DMS79 treated with DMSO at 0.1 percent for 48 hours (cell line): Measurements from ENCODE around the gene NAV3.

Experiments used
- DNase-seq: peaks from one replicate; lab custom pipeline; 2025; lab: John Stamatoyannopoulos, UW

The NAV3 gene

GRCh38 chr12:77993658-77994057 lies 163.0 kb downstream of the NAV3 start:
- DNase-seq: no peak

DNA sequence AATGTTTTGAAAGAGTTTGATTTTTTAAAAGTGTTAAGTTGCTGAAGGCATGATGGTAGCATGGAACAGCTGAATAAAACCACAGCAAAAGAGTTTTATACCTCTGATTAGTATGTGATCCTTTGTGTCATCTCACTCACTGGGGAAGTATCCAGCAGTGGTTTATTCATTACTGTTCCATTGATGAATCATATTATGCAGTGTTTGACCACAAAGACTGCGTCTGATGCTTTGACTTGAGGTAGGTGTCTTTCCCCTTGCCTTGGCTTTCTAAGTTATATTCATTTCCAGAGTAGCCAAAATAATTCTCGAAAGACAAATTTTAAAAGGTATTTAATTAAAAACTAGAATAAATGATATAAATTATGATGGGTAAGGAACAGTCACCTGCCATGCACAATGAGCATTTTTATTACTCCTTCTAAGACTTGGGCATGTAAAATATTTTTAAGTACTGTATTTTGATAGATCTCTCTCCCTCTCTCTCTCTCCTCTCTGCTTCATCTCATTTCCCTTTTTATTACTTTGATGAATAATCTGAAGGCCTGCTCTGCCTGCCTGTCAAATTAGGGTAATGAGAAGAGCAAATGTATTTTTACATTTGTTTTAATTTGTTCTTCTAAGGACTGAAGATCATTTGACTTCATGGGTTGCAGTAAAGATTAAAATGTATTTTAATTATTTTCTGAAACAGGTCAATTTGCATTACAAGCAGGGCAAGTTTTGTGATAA lies 164.9 kb downstream of the NAV3 start:
- DNase-seq: no peak

- DNase-seq: peak; percentile 18
Observed at GRCh38 chr12:77996670-77997069, 166.0 kb downstream of the NAV3 start.

DNA sequence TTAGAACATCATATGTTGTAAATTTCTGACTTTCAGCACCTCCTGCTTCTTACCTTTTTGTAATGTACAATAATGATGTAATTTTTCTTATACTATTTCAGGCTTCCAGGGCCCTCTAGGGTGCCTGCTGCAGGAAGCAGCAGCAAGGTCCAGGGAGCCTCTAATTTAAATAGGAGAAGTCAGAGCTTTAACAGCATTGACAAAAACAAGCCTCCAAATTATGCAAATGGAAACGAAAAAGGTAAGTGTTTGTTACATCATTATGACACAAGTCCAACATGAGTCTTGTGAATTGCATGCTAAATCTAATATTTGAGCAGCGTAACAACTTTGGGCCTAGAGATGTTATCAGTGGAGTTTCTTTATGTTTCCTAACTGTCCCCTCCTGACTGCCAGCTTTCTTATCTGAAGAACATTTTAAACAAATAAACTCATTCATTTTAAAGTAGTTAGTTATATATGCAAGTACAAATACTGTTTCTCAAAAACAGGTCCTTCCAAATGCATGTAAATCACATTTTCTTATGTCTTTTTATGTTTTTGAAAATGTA lies 167.6 kb downstream of the NAV3 start:
- no peak for DNase-seq

GRCh38 chr12:77999074-77999715 lies 168.5 kb downstream of the NAV3 start:
- no peak for DNase-seq

- DNase-seq: peak; percentile 27
Observed at GRCh38 chr12:78002878-78003277, 172.2 kb downstream of the NAV3 start.

- DNase-seq: no peak
Observed at GRCh38 chr12:78004249-78005093, 173.8 kb downstream of the NAV3 start.

DNA sequence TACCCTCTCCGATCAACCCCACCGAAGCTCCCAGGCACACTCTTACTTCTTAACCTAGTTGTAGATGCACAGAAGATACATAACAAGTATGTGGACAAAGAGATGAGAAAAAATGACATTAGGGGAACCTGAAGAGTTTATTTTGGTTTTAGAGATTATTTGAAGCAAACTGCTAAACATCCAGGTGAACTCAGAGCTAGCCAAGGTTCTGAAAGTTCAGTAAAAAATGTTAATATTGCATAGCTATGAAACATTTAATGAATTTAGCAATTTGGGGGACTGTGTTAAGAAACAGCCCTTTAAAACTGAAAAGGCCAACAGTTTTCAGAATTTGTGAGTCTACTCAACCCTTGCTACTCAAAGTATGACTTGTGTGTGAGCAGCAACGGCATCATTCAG lies 174.4 kb downstream of the NAV3 start:
- DNase-seq: no peak

- no peak for DNase-seq
Observed at GRCh38 chr12:78007173-78007572, 176.5 kb downstream of the NAV3 start.

DNA sequence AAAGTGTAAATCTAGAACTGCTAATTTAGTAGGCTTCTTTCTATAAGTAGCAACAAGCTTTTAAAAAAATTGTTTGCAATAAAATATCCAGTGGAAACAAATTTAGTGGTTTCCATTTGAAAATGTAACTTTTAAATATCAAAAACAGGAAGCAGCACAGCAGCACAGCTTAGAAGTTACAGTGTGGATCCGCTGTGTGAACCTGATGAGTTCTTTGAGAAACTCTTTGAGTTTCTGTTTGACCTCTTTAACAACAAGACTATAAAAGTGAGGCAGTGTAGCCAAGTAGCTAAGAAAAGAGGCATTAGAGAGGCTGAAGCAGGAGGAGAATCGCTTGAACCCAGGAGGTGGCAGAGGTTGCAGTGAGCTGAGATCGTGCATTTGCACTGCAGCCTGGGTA lies 178.3 kb downstream of the NAV3 start:
- no peak for DNase-seq

GRCh38 chr12:78018171-78018910 lies 187.6 kb downstream of the NAV3 start:
- no peak for DNase-seq

DNA sequence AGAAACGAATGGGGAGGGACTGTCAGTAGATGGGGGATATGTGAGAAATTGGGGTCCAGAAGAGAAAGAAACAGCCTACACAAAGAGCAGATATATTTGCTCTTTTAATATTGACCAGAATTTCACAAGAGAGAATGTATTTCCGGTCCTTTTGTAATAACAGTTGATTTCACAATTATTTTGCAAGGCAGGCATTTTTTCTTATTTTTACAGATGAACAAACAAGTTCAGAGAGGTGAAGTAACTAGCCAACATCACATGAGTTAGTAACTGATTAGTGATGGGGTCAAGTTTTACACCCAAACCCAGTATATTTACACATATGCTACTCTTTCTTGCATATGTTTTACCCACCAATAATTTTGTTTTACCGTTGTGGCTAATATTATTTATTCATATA lies 188.2 kb downstream of the NAV3 start:
- no peak for DNase-seq

DNA sequence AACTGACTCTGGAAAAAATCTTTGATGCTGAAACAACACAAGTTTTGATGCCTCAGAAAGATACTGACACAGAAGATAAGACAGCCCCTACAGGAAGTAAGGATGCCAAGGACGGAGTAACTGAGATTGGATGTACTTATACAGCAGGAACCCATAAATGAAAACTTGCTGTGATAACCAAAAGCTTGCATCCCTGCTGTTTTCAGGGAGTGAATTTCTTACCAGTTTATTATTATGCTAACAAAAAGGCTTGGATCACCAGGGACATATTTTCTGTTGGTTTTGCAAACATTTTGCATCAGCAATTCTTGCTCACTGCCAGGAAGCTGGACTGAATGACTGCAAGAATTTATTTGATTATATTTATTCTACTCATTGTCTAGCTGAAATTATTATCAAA lies 197.7 kb downstream of the NAV3 start:
- DNase-seq: no peak

DNA sequence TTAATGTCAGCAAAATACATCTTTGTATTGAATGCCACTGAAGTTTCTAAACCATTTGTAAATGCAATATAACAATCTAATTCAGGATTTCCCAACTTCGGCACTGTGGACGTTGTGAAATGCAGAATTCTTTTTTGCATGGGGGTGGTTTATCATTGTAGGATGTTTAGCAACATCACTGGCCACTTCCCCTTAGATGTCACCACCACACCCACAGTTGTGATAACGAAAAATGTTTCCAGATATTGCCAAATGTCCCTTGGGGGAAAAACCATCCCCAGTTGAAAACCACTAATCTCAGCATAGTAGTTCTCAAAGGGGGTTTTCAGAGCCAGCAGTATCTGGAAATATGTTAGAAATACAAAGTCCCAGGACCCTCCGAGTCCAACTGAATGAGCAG lies 203.3 kb downstream of the NAV3 start:
- DNase-seq: no peak

DNA sequence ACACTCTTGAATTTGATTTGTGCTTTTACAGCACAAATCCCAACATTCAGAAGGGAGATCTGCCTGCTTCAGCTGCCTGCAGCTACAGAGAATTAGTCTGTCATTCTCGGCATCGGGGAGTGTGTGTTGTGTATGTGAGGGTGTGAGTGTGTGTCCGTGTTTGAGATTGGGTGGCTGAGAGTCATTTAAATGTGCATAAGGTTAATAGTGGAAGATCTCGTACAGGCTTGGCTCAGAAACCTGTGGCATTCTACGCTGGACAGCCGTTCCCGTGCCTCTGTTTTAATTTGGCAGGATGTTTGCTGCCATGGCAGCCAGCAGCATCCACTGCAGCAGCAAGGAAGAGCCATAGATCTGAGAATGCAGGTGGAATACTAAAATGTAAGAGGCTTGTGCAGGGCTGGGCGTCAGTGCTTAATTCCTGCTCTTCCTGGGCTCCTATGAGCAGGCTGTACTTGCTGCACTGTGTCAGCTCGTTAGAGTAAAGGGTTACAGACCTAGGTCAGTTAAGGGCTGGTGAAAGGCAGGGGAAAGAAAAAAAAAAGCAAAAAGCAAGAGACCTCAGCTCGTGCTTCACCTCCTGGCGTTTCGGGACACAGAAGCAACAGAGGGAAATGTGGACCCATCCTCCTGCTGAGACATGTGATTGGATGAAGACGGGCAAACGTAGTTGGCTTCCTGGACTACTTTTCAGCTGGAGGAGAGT lies 205.4 kb downstream of the NAV3 start:
- no peak for DNase-seq

DNA sequence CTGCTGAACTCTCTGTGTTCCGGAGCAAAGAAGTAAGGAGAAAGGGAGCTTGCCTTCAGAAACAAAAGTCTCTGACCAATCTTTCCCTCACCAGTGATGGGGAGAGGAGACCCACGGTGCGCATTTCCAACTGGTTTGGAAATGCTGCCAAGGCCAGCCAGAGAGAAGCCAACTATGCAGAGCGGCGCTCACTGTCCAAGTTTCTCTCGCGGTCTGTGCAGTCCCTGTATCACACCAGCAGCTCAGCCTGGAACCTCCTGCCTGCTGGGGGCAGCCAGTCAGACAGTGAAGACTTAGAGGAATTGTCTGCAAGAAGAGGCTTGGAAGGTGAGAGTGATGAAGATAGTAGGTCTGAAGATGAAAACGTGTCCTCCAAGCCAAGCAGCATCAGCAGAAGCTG lies 206.2 kb downstream of the NAV3 start:
- DNase-seq: no peak

DNA sequence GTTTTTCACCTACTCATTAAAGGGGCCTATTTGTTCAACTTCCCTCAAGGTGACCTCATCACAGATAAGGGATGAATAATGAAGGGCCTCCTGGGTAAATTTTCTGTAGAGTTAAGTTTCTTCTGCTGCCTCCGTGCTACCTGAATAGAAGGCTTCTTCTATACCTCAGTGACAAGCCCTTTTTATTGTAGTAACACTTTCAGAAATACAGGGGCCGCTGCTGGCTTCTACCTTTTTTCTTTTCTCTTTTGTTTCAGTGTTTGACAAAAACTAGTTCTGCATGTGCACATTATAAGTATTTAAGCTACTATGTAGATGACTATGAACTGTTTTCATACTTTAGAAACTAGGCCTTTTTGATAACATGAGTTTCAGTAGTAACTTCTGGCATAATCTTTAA lies 207.0 kb downstream of the NAV3 start:
- DNase-seq: no peak

DNA sequence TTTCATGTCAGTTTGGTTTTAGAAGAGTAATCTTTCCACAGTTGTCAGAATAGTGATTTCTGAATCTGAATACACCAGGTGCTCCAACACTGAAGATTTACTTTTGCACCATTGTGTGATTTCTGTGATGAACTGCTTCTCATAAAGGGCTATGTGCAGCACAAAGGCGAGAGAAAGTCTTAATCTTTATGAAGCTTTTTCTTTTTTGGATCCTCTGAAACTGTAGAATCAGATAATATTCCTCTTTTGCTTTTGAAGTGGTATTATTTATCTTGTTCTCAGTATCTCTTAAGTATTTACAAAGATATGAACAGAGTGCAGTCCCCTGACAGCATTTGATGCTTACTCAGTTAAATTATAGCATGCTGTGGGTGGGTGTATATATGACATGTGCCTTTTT lies 207.8 kb downstream of the NAV3 start:
- DNase-seq: no peak

- DNase-seq: no peak
Observed at GRCh38 chr12:78038986-78039385, 208.3 kb downstream of the NAV3 start.

DNA sequence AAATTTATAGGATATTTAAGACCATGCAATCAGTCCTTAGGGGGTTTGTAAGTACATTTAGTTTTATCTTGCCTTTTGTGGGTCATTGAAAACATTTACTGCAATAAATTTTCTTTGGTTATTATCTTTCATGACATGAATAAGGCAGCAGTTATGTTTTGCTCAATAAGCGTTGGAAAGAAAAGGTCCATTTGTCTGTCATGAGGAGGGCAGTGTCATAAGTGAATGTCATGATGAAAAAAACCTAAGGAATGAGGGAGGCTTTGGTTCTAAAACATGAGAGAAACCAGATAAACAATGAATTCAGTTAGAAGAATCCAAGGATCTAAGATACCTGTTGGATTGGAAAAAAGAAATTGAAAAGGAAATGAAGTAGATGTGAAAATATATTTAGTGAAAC lies 209.4 kb downstream of the NAV3 start:
- DNase-seq: no peak

DNA sequence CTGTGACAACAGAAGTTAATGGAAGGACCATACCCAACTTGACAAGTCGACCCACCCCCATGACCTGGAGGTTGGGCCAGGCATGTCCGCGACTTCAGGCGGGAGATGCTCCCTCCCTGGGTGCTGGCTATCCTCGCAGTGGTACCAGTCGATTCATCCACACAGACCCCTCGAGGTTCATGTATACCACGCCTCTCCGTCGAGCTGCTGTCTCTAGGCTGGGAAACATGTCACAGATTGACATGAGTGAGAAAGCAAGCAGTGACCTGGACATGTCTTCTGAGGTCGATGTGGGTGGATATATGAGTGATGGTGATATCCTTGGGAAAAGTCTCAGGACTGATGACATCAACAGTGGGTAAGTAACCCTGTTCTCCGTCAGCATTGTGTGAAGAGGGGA lies 220.1 kb downstream of the NAV3 start:
- DNase-seq: no peak
